Karpas-422 (cell line): ENCODE measurements around the gene ADGRG6. TPM values are rescaled to one million over a fixed set of nuclear protein-coding genes. Genes with fewer than 3 reads are reported as not detected.
"Not testable (repeated sequence)": the region's sequence is repeated elsewhere in the genome, so short reads cannot be mapped to it uniquely, and the experiment has no call there.

Source experiments
- DNase-seq: peaks from one replicate; pipeline ENCODE4 v3.0.0-alpha.2; 2015
- H2AFZ ChIP-seq: fragments of 200-600 bp; sonication (generic); 2 replicates; pipeline ENCODE4 v1.6.1; 2014; ENCODE audit warnings: antibody characterized with exemption, low read length, mixed read lengths
- H3K27ac ChIP-seq: fragments of 200-600 bp; sonication (generic); 2 replicates; pipeline ENCODE4 v1.5.1; 2014; ENCODE audit warnings: mild to moderate bottlenecking, low read length, moderate library complexity
- H3K27me3 ChIP-seq: fragments of 200-600 bp; sonication (generic); 2 replicates; pipeline ENCODE4 v1.6.1; 2014; ENCODE audit warnings: low read length, mixed read lengths
- H3K36me3 ChIP-seq: fragments of 200-600 bp; sonication (generic); 2 replicates; pipeline ENCODE4 v1.6.1; 2014; ENCODE audit warnings: low read length, mixed read lengths; ENCODE audit not compliant: insufficient read depth
- H3K4me1 ChIP-seq: fragments of 200-600 bp; sonication (generic); 2 replicates; pipeline ENCODE4 v1.6.1; 2014; ENCODE audit warnings: mild to moderate bottlenecking, low read length, mixed read lengths
- H3K4me2 ChIP-seq: fragments of 200-600 bp; sonication (generic); 2 replicates; pipeline ENCODE4 v1.6.1; 2014; ENCODE audit warnings: low read length, low read depth, mild to moderate bottlenecking; ENCODE audit not compliant: poor library complexity, severe bottlenecking
- H3K4me3 ChIP-seq: fragments of 200-600 bp; sonication (generic); 2 replicates; pipeline ENCODE4 v1.5.1; 2014; ENCODE audit warnings: mild to moderate bottlenecking, antibody characterized with exemption, low read length, mixed read lengths
- H3K79me2 ChIP-seq: fragments of 200-600 bp; sonication (generic); 2 replicates; pipeline ENCODE4 v1.6.1; 2014; ENCODE audit warnings: mild to moderate bottlenecking, low read length, mixed read lengths
- H3K9ac ChIP-seq: fragments of 200-600 bp; sonication (generic); 2 replicates; pipeline ENCODE4 v1.6.0; 2014; ENCODE audit warnings: low read length
- H3K9me2 ChIP-seq: fragments of 200-600 bp; sonication (generic), shearing (Covaris generic); replicated peaks from 2 replicates; pipeline ENCODE4 v1.6.0; 2014; ENCODE audit warnings: mild to moderate bottlenecking, low read length, moderate library complexity; ENCODE audit not compliant: insufficient read depth
- H3K9me3 ChIP-seq: fragments of 300-700, 200-600 bp; sonication (generic); 2 replicates; pipeline ENCODE4 v1.6.1; 2014; ENCODE audit warnings: low read length, mixed read lengths
- H4K20me1 ChIP-seq: fragments of 200-600 bp; sonication (generic); 2 replicates; pipeline ENCODE4 v1.6.1; 2014; ENCODE audit warnings: mild to moderate bottlenecking, antibody characterized with exemption, low read length, low read depth; ENCODE audit not compliant: insufficient read depth
- total RNA-seq: library from RNA; depleted of rRNA; stranded (reverse); fragments of >200 nt; shearing (Covaris generic); gene quantifications from 2 replicates; pipeline ENCODE4 v1.2.3, GENCODE V29; 2014; ENCODE audit warnings: low replicate concordance

Gene ADGRG6
- total RNA-seq, 1 experiment from 2014 or later: not detected

DNA sequence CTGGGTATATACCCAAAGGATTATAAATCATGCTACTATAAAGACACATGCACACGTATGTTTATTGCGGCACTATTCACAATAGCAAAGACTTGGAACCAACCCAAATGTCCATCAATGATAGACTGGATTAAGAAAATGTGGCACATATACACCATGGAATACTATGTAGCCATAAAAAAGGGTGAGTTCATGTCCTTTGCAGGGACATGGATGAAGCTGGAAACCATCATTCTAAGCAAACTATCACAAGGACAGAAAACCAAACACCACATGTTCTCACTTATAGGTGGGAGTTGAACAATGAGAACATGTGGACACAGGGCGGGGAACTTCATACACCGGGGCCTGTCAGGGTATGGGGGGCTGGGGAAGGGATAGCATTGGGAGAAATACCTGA is 18.7 kb upstream of the ADGRG6 start:
- not testable (repeated sequence) for H2AFZ ChIP-seq, H3K4me2 ChIP-seq, H3K36me3 ChIP-seq, H4K20me1 ChIP-seq, H3K27me3 ChIP-seq, H3K9me2 ChIP-seq, H3K4me3 ChIP-seq, DNase-seq, H3K4me1 ChIP-seq, H3K9me3 ChIP-seq, H3K79me2 ChIP-seq, H3K27ac ChIP-seq, H3K9ac ChIP-seq

DNA sequence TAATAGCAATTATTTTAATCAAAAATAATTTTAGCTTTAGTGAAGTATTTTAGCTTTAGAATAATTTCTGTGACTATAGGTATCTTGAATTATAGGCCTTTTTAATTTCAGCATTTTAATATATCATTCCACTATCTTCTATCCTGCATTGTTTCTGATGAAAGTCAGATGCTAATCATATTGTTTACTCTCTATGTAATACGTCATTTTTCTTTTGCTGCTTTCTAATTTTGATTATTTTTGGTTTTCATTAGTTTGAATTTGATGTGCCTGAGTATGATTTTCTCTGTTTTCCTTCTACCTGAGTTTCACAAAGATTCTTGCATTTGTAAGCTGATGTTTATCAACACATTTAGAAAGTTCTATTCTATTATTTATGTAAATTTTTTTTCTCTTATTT is 17.4 kb upstream of the ADGRG6 start:
- Histone ChIP-seq H3K9ac (no peak overlapping the region), H3K9me2 (no peaks in the 10 kb centered on the region), H3K4me3 (no peak overlapping the region), H3K4me2 (no peak overlapping the region), H3K27me3 (no peaks in the 10 kb centered on the region), H3K27ac (no peak overlapping the region), H3K79me2 (no peaks in the 10 kb centered on the region), H3K36me3 (no peaks in the 10 kb centered on the region), H3K4me1 (no peaks in the 10 kb centered on the region), H2AFZ (no peak overlapping the region), H3K9me3 (no peaks in the 10 kb centered on the region), H4K20me1 (no peaks in the 10 kb centered on the region)
- DNase-seq: no peak

DNA sequence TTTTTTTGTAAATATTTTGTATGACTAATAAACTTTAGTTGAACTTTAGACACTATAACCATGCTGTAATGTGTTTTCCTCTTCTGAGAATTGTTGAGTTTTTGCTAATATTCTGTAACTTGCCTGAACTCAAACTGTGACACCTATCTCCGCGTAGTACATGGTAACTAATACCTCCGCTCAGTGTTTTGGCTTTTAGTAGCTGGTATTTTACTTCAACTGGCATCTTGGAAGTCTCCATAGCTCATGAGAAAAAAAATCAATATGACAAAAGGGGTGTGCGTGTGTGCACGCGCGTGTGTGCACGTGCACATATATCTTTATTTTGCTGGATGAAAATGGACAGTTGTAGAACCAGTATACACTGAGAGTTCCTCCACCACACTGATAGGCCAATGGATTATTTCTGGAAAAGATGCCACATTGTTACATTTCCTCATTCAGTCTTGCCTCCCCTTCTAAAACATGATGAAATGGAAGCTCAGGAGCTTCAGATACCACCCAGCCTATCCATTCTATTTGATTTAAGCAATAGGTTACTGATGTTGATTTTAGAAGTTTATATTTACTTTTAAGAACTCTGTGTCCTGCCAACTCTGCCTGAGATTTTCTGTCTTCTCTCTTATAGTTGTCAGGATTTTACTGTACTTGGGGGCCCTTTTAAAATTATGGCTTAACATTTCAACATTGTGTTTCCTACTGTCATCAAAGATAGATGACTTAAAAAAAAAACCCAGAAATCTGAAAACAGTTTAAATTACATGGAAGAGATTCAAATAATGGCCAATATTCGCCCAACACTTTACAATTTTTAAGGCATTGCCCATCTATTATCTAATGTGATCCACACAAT is 16.3 kb upstream of the ADGRG6 start:
- Histone ChIP-seq H3K4me2 (no peak overlapping the region), H2AFZ (no peak overlapping the region), H3K27me3 (no peaks in the 10 kb centered on the region), H3K9me3 (no peaks in the 10 kb centered on the region), H3K9me2 (no peaks in the 10 kb centered on the region), H3K27ac (no peak overlapping the region), H3K36me3 (no peaks in the 10 kb centered on the region), H3K9ac (no peak overlapping the region), H3K4me3 (no peak overlapping the region), H3K79me2 (no peaks in the 10 kb centered on the region), H3K4me1 (no peaks in the 10 kb centered on the region), H4K20me1 (no peaks in the 10 kb centered on the region)
- DNase-seq: no peak

DNA sequence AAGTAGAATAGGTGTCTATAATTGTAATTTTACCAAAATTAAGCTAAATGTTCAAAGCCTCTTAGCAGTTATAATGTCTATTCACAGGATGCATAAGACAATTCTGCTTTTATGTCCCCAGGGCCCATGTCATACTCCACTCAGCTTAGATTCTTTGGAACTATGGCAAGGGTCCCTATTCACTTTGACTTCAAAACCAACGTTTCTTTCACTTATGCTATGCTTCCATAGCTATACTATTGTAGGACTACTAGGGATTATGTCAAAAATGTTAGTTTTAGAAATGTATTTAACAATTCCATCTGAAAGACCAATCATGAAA is 15.8 kb upstream of the ADGRG6 start:
- no peak overlapping the region for H3K27ac ChIP-seq
- H3K9me3 ChIP-seq: no peaks in the 10 kb centered on the region
- H3K79me2 ChIP-seq: no peaks in the 10 kb centered on the region
- H3K4me1 ChIP-seq: no peaks in the 10 kb centered on the region
- H4K20me1 ChIP-seq: no peaks in the 10 kb centered on the region
- H2AFZ ChIP-seq: no peak overlapping the region
- no peaks in the 10 kb centered on the region for H3K36me3 ChIP-seq
- H3K9ac ChIP-seq: no peak overlapping the region
- no peaks in the 10 kb centered on the region for H3K27me3 ChIP-seq
- H3K4me2 ChIP-seq: no peak overlapping the region
- no peak overlapping the region for H3K4me3 ChIP-seq
- no peaks in the 10 kb centered on the region for H3K9me2 ChIP-seq
- DNase-seq: no peak

DNA sequence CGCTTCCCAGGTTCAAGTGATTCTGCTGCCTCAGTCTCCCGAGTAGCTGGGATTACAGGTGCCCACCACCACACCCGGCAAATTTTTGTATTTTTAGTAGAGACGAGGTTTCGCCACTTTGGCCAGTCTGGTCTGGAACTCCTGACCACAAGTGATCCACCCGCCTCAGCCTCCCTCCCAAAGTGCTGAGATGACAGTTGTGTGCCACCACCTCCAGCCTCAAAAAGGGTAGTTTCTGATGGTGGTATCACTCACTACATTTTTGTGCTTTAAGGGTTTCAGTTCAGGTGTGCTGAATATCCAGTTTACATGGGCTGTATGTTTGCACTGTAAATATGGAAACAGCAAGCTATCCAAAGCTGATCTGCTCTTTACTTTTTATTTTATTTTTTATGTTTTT is 12.1 kb upstream of the ADGRG6 start:
- Histone ChIP-seq H3K9me3 (no peaks in the 10 kb centered on the region), H3K27ac (no peak overlapping the region), H3K4me1 (no peaks in the 10 kb centered on the region), H4K20me1 (no peaks in the 10 kb centered on the region), H3K4me3 (no peak overlapping the region), H3K4me2 (no peak overlapping the region), H3K27me3 (no peaks in the 10 kb centered on the region), H3K9me2 (no peaks in the 10 kb centered on the region; the same call in 1 of the 2 replicates), H3K79me2 (no peaks in the 10 kb centered on the region), H3K9ac (no peak overlapping the region), H2AFZ (no peak overlapping the region), H3K36me3 (no peaks in the 10 kb centered on the region)
- no peak for DNase-seq

DNA sequence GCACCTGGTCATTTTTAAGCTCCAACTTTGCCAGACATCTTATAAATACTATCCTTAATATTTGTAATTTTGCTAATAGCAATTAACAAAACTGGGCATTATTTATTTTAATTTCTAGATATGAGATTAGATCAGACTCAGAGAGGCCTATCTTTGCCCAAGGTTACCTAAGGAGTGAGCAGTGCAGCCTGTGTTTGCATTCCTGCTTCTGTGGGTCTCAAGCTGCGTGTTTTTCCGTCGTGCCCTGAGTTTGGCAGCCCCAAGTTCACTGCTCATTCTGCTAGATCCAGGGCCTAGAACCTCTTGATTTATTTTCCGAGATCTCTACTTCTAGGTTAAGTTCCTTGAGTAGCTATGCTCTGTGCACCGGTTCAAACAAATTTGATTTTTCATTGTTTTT is 11.0 kb upstream of the ADGRG6 start:
- Histone ChIP-seq H3K27ac (no peak overlapping the region), H4K20me1 (no peaks in the 10 kb centered on the region), H3K79me2 (no peaks in the 10 kb centered on the region), H3K27me3 (no peaks in the 10 kb centered on the region), H3K4me1 (no peaks in the 10 kb centered on the region), H3K9ac (no peak overlapping the region), H3K4me2 (no peak overlapping the region), H3K9me3 (no peaks in the 10 kb centered on the region), H2AFZ (no peak overlapping the region), H3K4me3 (no peak overlapping the region), H3K36me3 (no peaks in the 10 kb centered on the region), H3K9me2 (no peaks in the 10 kb centered on the region; the same call in 1 of the 2 replicates)
- no peak for DNase-seq

DNA sequence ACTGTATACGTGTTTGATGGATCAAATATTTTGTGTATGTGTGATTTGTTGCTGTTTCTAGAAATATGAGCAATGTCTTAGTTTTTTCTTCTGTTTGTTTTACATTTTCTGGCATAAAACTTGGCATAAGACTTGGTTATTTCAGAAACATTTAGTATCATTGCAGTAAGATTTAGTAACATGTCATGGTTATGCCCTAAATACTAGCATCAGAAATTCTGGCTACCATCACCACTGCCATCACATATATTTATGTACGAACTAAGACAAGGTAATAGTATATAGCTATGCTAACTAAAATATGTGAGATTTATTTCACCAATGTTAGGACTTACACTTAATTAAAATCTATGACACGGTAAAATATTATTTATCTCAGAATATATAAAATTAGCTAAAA is 10.3 kb upstream of the ADGRG6 start:
- Histone ChIP-seq H3K27me3 (no peaks in the 10 kb centered on the region), H3K4me2 (no peak overlapping the region), H3K9me2 (no peaks in the 10 kb centered on the region; the same call in 1 of the 2 replicates), H2AFZ (no peak overlapping the region), H3K9ac (no peak overlapping the region), H3K9me3 (no peaks in the 10 kb centered on the region), H3K36me3 (no peaks in the 10 kb centered on the region), H3K4me3 (no peak overlapping the region), H3K79me2 (no peaks in the 10 kb centered on the region), H3K4me1 (no peaks in the 10 kb centered on the region), H3K27ac (no peak overlapping the region), H4K20me1 (no peaks in the 10 kb centered on the region)
- DNase-seq: no peak

DNA sequence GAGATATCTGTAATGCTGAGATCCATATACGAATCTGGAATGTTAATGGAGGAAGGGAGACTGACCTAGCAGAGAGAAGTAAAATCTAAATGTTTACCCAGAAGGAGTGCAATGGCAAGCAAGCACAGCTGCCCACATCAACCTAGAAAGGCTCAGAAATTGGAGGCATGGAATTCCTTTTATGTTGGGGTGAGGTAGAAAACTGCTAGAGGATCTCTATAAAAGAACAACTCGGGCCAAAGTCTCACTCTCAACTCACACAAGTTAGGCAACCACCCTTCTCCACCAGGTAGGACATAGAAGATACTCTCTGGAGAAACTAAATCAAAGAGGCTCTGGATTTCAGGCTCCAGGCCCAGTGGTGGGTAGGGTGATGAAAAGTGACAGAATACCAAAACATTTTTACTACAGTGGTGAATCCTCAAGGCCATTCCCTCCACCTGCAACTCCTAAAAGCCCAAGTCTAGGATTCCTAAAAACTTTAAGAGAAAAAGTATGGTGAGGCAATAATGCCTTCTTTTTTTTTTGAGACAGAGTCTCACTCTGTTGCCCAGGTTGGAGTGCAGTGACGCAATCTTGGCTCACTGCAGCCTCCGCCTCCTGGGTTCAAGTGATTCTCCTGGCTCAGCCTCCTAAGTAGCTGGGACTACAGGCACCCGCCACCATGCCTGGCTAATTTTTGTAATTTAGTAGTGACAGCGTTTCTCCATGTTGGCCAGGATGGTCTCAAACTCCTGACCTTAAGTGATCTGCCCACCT is 9.5 kb upstream of the ADGRG6 start:
- Histone ChIP-seq H3K27ac (no peak overlapping the region), H3K36me3 (no peaks in the 10 kb centered on the region), H3K79me2 (no peaks in the 10 kb centered on the region), H3K27me3 (no peaks in the 10 kb centered on the region), H4K20me1 (no peaks in the 10 kb centered on the region), H3K4me2 (no peak overlapping the region), H3K9me3 (no peaks in the 10 kb centered on the region), H2AFZ (no peak overlapping the region), H3K9ac (no peak overlapping the region), H3K4me3 (no peak overlapping the region), H3K9me2 (no peaks in the 10 kb centered on the region; the same call in 1 of the 2 replicates), H3K4me1 (no peaks in the 10 kb centered on the region)
- DNase-seq: no peak
